Measurements from ENCODE around the gene KLC3.

GRCh38 chr19:45380107-45380506 lies 39.6 kb downstream of the KLC3 start:
- no peak for TF ChIP-seq CTCF (IDR thresholded peaks at IDR 0.05)
- no peak for TF ChIP-seq POLR2A (IDR thresholded peaks at IDR 0.05)
